ENCODE results near the gene CNPY2.

DNA sequence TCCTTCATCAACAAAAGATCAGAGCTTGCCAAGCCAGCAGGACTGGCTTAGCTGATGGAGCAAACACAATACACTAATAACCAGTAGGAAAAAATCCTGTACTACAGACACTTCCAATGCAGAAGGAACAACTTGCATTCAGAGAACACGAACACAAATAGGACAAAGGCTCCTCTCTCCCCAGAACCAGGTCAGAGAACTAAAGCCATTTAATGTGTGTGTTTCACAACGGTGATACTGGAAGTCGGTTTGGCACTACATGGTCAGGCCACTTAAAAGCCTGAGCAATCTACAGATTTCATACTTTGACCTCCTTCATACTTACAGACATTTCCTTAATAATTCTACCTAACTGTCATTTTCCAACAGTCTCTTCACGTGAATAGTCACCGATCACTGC is 22.0 kb downstream of the CNPY2 start:
- TF ChIP-seq, protein P1, sequence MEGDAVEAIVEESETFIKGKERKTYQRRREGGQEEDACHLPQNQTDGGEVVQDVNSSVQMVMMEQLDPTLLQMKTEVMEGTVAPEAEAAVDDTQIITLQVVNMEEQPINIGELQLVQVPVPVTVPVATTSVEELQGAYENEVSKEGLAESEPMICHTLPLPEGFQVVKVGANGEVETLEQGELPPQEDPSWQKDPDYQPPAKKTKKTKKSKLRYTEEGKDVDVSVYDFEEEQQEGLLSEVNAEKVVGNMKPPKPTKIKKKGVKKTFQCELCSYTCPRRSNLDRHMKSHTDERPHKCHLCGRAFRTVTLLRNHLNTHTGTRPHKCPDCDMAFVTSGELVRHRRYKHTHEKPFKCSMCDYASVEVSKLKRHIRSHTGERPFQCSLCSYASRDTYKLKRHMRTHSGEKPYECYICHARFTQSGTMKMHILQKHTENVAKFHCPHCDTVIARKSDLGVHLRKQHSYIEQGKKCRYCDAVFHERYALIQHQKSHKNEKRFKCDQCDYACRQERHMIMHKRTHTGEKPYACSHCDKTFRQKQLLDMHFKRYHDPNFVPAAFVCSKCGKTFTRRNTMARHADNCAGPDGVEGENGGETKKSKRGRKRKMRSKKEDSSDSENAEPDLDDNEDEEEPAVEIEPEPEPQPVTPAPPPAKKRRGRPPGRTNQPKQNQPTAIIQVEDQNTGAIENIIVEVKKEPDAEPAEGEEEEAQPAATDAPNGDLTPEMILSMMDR (IDR thresholded peaks at IDR 0.05): no peak
- no peak for TF ChIP-seq POLR2A (IDR thresholded peaks at IDR 0.05)
